NCI-H2171 treated with DMSO at 0.1 percent for 48 hours (cell line): Measurements from ENCODE around the gene CPED1.
"Not testable (repeated sequence)": the region's sequence is repeated elsewhere in the genome, so short reads cannot be mapped to it uniquely, and the experiment has no call there.

ENCODE experiments used
- DNase-seq: peaks from one replicate; lab custom pipeline; 2025; lab: John Stamatoyannopoulos, UW

Gene CPED1

DNA sequence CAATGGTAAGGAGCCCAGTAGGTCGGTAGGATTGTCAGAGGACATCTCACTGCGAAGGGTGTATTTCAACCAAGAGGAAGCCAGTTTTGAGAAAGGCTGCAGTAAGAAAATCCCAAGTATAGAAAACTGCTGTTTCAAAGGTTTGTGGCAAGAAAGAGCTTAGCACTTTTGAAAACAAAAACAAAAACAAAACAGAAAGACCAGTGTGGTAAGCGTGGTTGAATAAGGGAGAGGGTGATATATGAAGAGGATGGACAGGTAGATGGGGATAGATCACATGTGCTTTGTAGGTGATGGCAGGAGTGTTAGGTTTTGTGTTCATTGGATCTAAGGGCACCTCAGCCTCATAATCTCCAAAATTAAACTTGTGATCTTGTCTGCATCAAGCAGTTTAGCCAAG lies 198.7 kb downstream of the CPED1 start:
- DNase-seq, result no peak

DNA sequence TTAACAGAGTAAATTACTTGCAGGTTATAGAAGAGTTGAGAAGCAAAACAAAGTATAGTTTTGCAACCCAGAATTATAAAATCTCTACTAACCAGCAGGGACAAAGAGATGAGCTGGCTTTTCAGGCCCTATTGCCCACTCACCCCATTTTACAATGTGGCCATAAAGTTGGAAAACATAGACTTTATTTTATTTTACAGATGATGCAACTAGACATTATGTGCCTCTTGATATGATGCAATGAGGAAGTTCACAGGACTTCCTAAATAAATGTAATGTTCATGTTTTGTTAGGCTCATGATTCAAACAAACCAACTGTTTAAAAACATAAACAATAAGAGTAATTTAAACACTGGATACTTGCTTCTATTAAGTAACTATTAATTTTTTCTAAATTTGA lies 199.2 kb downstream of the CPED1 start:
- DNase-seq, result no peak

DNA sequence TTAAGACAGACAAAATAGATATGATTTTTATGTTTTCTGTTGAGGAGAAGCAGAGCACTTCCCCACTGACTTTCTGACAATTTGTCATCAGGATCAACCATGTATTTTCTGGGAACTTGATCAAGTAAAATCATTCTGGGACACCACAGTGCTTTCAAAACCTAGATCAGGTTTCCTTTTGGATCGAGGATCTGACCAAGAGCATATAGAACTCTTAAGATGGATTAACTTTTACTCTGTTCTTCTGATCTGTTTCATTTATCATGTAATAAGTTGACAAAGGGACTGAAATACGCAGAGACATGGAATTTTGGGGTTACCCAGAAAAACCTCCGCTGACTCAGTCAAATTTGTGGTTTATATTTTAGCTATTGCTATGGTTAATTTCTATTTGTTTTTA lies 204.3 kb downstream of the CPED1 start:
- DNase-seq, result no peak

DNA sequence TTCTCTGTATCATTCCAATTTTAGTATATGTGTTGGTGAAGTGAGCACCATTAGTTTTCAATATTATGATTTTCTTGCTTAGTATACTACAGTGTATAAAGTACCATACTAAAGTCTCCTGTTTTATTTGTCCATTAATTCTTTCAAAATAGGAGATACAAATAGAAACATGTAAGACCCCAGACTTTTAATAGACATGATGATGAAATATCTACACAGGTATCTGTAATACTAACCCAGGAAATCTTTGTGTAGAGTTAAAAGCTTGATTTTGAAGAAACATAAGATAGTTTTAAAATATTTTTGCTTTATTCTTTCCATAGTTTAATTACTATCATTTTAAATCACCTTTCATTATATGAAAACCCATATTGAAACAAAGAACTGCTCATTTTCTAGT lies 206.5 kb downstream of the CPED1 start:
- DNase-seq, result no peak

DNA sequence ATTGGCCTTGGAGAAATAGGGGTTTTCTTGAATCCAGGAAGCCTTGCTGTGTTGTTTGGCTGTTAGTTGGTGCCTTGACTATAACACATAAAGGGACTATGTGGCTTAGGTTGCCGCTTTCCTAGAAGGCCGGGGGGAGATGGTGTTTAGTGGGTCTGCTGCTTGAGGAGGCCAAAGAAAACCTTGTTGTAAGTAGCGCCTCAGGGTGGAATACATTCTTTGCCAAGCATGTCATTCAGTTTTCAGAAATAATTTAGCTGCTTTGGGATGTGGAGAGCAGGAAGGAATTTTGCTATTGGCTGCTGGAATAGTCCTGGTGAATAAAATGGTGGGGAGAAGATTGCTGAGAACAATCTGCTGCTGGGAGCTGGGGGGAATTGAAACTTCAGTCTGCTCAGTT lies 207.4 kb downstream of the CPED1 start:
- DNase-seq, result no peak

DNA sequence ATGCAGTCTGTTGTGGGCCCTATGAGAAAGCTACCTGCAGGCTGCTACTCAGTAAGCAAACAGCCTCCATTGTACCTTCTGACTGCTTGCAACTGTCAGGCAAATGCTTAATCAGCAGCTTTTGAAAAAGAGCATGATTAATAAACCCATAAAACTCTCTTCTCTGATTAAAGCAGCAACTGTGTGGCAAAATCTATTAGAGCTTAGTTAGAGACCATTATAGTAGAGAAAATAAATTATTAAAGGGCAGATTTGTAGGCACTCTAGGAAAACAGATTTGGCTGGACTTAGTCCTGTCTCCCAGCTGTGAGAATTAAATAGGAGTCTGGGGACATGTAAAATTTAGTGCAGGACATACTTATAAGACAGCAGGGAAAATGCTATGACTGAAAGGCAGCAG lies 207.8 kb downstream of the CPED1 start:
- DNase-seq, result no peak

DNA sequence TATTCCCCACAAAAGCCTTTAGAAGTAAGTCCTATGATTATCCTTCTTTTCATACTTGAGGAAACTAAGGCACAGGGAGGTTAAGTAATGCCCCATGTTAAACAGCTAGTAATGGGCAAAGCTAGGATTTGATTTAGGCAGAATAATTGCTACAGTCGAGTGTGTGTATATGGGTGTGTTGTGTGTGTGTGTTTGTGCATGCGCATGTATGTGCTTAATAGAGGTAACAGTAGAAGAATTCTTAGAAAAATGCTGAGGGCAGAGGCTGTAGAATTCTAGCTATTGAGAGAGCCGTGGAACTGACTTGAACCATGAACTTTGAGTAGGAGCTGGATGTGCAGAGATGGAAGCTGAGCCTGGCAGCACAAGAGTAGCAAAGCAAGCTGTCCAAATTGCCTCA lies 208.9 kb downstream of the CPED1 start:
- DNase-seq, result no peak

DNA sequence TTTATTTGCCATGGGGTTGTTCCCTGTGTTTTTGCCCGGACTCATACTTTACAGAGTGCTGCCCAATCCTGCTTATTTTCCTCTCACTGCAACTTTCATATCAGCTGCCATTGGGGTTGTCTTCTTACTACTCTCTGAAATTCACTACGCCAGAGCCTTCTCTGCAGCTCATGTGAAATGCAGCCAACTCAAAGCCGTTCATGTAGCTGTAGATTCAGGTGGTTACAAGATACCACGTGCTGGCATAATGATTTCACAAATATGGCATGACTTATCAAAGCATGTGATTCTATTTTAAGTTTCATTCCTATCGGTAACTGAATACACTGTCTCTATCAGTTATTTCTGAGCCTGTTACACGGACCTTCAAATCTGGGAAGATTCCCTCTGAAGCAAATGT lies 210.0 kb downstream of the CPED1 start:
- no peak for DNase-seq

DNA sequence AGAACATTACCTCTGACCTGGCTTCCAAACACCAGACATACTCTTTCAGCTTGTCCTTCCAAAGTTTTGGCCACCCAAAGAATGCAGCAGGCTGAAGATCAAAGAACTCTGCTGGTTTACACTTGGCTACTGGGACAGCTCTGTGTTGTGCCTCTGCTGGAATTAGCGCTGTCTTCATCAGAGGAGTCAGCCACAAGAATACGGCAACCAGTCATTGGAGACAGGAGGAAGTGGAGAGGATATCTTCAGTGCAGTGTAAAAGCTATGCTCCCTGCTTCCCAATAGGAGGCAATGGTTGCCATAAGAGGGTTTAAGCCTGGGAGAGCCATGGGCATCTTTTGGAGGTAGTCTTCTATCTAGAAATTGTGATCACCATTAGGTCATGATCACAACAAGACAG lies 213.6 kb downstream of the CPED1 start:
- DNase-seq, result no peak

DNA sequence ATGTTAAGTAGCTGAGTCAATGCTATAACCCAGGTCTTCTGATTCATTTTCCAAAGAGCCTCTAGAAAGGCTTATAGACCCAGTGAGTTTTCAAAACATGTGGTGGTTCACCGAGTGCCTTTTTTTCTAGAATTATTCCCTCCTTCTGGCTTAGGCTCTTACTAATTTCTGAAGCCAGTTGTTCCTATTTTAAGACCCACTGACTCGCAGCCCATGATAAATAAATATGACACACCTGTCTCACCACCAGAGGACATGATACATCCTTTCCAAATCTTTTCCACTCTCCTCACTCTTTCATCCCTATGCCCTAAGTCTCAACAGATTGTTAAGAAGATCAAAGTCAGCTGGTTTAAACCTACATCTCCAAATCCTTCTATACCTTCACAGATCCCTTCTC lies 214.3 kb downstream of the CPED1 start:
- DNase-seq, result no peak

DNA sequence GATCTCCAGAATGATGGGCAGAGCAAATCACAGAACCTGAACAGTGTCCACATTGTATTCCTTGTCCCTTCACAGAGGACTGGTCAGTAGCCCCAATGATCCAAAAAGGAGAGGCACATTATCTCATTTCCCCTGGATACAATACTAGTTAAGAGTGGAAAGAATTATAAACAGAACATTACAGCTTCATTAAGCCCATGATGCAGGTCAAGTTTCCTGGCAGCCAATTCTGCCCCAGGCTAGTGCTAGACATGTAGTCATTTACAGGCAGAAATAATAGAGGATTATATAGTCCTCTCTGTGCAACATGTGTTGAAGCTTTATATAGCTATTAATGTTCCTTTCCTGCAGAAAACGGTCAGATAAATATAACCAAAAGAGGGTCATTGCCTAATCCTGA lies 216.0 kb downstream of the CPED1 start:
- no peak for DNase-seq

DNA sequence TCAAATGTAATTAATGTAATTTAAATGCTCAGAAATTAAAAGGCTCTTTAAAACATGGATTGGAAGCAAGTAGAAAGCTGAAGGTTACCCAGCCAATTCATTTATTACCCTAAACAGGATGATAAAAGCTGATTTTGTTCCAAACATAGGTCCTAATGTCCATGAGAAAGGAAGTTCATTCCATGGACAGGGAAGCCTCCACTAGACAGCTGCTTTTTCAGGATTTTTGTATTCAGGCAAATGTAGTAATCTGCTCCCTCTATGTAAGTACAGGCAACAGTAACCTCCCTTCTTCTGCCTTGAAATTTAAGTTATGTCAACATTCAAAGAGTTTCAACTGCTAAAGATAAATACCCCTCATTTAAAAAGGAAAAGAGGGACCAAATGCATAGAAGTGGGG lies 217.3 kb downstream of the CPED1 start:
- no peak for DNase-seq

DNA sequence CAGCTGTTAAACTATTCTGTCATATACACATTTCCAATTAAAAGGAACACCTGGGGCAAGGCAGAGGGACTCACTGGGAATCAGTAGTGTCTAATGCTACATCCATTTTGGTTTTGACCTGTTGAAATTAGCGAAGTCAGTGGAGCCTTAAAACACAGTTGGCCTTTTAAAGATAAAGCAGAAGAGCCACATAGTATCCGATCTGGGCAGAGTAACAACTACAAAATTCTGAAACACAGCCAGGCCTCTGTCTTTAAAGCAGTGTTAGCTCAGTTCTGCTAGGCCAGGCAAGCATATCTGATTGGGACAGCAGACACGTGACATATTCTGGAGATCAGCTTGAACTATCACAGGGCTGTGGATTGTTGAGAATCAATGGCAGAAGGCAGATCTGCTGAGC lies 222.7 kb downstream of the CPED1 start:
- no peak for DNase-seq

DNA sequence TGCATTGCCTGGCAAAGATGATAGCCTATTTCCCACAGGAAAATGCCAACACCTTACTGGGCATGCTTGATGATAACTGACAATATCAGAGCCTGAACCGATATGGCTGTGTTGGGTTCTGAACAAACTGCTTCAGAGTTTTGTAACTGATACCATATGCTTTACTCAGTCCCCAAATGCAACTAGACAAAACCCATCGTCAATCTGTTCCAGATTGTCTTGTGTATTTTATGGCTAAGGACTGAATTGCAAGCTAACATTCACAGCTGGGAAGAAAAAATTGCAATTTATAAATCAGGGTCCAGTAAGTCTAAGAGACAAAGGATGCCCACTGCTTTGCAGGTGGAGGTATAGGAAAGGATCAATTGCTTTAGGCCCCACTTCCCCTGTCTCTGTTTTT lies 223.5 kb downstream of the CPED1 start:
- no peak for DNase-seq

DNA sequence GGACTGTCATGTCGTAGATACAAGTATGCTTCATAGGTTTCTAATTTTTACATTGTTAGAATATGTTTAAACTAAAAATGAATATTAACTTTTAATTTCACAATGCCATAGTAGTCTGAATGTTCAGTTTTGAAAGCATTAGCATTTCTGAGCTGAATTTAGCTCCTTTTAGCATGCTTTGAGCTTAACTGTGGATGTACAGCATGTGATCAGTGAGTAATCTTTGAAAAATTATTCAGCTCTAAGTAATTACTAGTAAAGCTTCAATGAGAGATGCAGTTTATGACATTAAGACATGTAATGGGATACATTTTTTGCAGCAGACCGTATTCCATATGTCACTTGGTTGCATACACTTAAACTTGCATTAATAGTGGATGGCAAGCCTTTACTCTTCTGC lies 226.1 kb downstream of the CPED1 start:
- no peak for DNase-seq

DNA sequence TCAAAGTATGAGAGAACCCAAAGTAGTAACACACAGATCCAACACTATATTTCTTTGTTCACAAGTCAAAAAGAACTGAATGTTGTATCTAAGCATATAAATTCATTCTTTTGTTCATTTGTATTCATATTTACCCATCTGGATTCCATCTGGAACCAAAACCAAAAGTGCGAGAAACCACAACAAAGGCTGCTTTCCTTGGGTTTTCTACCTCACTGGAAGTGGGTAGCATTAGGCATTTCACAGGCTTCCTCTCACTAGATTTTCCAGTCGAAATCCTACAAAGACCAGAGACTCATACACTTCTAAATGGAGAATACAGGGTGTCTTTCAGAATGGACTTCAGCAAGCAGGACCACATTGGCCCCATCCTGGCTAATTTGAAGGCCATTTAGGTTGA lies 230.5 kb downstream of the CPED1 start:
- no peak for DNase-seq

DNA sequence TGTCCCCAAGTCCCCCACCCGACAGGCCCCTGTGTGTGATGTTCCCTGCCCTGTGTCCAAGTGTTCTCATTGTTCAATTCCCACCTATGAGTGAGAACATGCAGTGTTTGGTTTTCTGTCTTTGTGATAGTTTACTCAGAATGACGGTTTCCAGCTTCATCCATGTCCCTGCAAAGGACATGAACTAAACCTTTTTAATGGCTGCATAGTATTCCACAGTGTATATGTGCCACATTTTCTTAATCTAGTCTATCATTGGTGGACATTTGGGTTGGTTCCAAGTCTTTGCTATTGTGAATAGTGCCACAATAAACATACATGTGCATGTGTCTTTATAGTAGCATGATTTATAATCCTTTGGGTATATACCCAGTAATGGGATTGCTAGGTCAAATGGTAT lies 232.6 kb downstream of the CPED1 start:
- not testable (repeated sequence) for DNase-seq

DNA sequence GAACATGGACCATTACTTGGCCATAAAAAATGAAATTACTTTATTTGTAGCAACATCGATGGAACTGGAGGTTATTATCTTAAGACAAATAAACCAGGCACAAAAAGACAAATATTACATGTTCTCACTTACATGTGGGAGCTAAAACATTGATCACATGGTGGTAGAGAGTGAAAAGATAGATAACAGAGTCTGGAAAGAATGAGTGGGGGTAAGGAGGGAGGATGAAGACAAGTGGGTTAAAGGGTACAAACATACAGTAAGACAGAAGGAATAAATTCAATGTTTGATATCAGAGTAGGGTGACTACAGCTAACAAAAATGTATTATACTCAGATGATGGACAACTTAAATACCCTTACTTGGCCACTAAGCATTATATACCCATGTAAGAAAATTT lies 240.3 kb downstream of the CPED1 start:
- DNase-seq, result no peak

DNA sequence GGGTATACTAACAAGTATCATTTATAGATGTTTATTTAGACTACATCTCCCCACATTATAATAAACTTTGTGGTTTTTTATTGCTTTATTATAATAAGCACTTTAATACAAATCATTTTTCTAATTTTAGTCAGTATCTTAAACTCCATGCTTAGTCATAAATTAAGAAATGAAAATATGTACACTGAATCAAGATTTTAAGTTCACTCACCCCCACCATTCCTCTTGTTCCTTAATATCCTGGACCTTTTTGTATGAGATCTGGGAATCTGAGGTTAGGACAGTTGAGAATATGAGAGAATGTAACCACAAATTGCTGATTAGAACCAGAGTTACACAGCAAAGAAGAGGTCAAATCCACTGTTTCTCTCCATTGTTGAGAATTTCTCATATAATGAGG lies 246.7 kb downstream of the CPED1 start:
- no peak for DNase-seq

DNA sequence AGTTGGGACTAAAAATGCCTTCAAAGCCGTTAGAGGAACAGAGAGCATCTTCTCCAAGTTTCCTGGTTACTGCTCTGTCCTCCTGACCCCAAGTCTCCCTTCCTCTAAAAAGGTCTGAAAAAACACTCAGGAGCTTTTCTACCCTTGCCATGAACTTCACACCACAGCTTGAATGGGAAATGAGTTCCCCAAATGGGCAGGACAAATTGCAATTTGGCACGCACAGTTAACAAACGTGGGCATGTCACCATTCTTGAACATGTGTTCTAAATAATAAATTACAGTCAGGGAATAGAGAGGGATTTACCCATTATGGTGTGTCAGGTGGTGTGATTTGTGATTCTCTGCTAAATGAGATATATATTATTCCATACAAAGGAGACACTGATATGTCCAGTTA lies 249.1 kb downstream of the CPED1 start:
- no peak for DNase-seq

DNA sequence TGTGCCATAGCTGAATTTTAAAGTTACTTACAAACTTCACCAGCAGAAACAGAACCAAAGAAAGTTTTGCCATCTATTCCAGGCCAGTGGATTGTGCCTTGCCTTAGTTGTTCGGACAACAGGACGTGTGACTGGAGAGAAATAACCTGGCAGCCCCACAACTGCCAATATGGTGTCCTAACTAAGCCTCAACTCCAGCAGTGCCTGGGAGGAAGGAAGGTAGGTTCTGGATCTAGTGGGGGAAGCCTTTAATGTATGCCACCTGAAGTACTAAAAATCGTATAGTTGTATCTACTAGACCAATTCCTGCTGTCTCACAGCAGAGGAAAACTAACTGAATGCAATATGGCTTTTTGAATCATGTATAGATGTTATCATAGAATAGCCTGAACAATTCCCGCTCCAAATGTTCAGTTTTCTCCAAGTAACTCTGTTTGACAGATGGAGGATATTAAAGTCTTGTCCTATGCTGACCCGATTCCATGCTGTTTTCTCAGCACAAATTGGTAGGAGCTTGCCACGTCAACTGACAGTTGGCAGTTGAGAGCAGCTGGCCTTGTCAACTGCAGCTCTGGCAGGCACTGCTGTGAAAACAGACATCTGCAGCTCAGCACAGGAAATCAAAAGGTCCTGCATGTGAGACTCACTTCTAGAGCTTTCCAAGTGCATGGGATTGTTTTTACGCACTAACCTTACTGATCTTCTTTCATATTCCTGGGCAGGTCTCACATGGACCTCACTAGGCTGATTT lies 255.8 kb downstream of the CPED1 start:
- peak; percentile 88 for DNase-seq

DNA sequence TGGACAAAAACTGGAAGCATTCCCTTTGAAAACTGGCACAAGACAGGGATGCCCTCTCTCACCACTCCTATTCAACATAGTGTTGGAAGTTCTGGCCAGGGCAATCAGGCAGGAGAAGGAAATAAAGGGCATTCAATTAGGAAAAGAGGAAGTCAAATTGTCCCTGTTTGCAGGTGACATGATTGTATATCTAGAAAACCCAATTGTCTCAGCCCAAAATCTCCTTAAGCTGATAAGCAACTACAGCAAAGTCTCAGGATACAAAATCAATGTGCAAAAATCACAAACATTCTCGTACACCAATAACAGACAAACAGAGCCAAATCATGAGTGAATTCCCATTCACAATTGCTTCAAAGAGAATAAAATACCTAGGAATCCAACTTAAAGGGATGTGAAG lies 262.9 kb downstream of the CPED1 start:
- DNase-seq, result not testable (repeated sequence)

DNA sequence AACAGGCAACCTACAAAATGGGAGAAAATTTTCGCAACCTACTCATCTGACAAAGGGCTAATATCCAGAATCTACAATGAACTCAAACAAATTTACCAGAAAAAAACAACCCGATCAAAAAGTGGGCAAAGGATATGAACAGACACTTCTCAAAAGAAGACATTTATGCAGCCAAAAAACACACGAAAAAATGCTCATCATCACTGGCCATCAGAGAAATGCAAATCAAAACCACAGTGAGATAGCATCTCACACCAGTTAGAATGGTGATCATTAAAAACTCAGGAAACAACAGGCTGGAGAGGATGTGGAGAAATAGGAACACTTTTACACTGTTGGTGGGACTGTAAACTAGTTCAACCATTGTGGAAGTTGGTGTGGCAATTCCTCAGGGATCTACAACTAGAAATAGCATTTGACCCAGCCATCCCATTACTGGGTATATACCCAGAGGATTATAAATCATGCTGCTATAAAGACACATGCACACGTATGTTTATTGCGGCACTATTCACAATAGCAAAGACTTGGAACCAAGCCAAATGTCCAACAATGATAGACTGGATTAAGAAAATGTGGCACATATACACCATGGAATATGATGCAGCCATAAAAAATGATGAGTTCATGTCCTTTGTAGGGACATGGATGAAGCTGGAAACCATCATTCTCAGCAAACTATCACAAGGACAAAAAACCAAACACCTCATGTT lies 264.2 kb downstream of the CPED1 start:
- DNase-seq, result not testable (repeated sequence)

DNA sequence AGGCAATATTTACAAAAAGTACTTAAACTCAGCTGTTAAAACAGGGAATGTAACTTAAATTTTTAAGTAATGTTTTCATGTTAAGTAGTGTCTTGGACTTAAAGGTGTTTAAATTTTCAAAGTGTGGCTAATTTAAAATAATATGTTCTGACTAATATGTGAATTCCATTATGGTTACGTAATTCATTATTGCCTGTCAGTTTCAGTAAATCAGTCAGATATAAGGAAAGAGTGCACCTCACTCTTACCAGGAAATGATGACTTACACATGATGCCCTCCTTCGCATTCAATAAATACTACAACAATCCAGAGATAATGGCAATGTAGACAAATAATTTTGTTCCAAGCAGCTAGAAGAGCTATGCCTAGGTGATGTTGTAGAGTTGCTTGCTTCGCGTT lies 271.3 kb downstream of the CPED1 start:
- no peak for DNase-seq
